HG02588 (cell line): ENCODE data around the gene PVRIG.
"Not testable (repeated sequence)": the region's sequence is repeated elsewhere in the genome, so short reads cannot be mapped to it uniquely, and the experiment has no call there.

Source experiments
- ATAC-seq: cut with Tn5 transposase; IDR thresholded peaks from one replicate; pipeline ENCODE4 v1.9.1; 2021; ENCODE audit warnings: mild to moderate bottlenecking, moderate library complexity; ENCODE audit not compliant: unreplicated experiment

PVRIG gene

GRCh38 chr7:100219801-100220585 is at the start of gene PVRIG:
PVRIG (plus strand) TSS chr7:100219949; CDS start chr7:100219971, 22 bp downstream.
- ATAC-seq, result not testable (repeated sequence)

GRCh38 chr7:100170101-100170897 is 49.5 kb upstream of the PVRIG start:
- ATAC-seq, result no peak

- ATAC-seq, result no peak
Measured at GRCh38 chr7:100171087-100171681, 48.6 kb upstream of the PVRIG start.

GRCh38 chr7:100171840-100172239 is 47.9 kb upstream of the PVRIG start:
- ATAC-seq, result no peak

- no peak for ATAC-seq
Measured at GRCh38 chr7:100173806-100174495, 45.8 kb upstream of the PVRIG start.

GRCh38 chr7:100174582-100174981 is 45.2 kb upstream of the PVRIG start:
- no peak for ATAC-seq

- no peak for ATAC-seq
Measured at GRCh38 chr7:100175296-100175935, 44.3 kb upstream of the PVRIG start.

- ATAC-seq, result no peak
Measured at GRCh38 chr7:100176096-100177044, 43.4 kb upstream of the PVRIG start.

- ATAC-seq, result peak; percentile 82
Measured at GRCh38 chr7:100177045-100178001, 42.4 kb upstream of the PVRIG start, which contains the start of the genes GPC2 and STAG3. GPC2 (minus strand) TSS chr7:100177381; CDS start chr7:100177199, 182 bp downstream. STAG3 (plus strand) TSS chr7:100177918; CDS start chr7:100180557, 2,639 bp downstream.

GRCh38 chr7:100180084-100180483 is 39.7 kb upstream of the PVRIG start:
- ATAC-seq, result not testable (repeated sequence)

- not testable (repeated sequence) for ATAC-seq
Measured at GRCh38 chr7:100182616-100183015, 37.1 kb upstream of the PVRIG start.

GRCh38 chr7:100183090-100183489 is 36.7 kb upstream of the PVRIG start:
- ATAC-seq, result not testable (repeated sequence)

- ATAC-seq, result no peak
Measured at GRCh38 chr7:100185726-100186125, 34.0 kb upstream of the PVRIG start.

GRCh38 chr7:100189061-100189460 is 30.7 kb upstream of the PVRIG start:
- ATAC-seq, result no peak

- no peak for ATAC-seq
Measured at GRCh38 chr7:100190048-100190711, 29.6 kb upstream of the PVRIG start.

- no peak for ATAC-seq
Measured at GRCh38 chr7:100191775-100192174, 28.0 kb upstream of the PVRIG start.

- ATAC-seq, result not testable (repeated sequence)
Measured at GRCh38 chr7:100192281-100192862, 27.4 kb upstream of the PVRIG start.
